CD1c-positive myeloid dendritic cell (primary cell): ENCODE measurements around the gene BTBD7.

Experiments
- DNase-seq: peaks from one replicate; pipeline ENCODE4 v3.0.0-alpha.2; 2016; ENCODE audit errors: extremely low spot score

The BTBD7 gene

GRCh38 chr14:93304771-93305170, 28.1 kb downstream of the BTBD7 start:
- DNase-seq, result no peak

DNA sequence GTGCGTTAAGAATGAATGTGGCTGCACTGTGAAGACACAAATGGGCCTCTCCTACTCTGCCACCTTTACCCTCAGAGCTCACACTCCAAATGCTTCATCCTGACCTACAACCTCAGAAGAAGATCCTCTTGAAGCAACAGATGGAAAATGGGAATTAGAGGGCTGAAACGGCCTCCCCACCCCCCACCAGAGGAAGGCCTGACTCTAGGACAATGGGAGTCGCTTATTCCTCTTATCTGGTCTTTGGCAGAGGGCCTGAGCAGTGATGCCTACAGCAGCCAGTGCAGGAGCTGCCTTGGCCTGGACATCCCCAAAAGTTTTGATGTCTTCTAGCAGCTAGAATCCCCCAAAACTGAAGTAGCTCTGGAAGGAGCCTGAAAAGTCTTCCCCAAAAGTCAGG, 29.2 kb downstream of the BTBD7 start:
- no peak for DNase-seq

- DNase-seq, result no peak
Observed at GRCh38 chr14:93302688-93303581, 29.9 kb downstream of the BTBD7 start.

GRCh38 chr14:93301821-93302447, 30.9 kb downstream of the BTBD7 start:
- no peak for DNase-seq

GRCh38 chr14:93299866-93300265, 33.0 kb downstream of the BTBD7 start:
- DNase-seq, result no peak

- DNase-seq, result no peak
Observed at GRCh38 chr14:93299416-93299815, 33.4 kb downstream of the BTBD7 start.

DNA sequence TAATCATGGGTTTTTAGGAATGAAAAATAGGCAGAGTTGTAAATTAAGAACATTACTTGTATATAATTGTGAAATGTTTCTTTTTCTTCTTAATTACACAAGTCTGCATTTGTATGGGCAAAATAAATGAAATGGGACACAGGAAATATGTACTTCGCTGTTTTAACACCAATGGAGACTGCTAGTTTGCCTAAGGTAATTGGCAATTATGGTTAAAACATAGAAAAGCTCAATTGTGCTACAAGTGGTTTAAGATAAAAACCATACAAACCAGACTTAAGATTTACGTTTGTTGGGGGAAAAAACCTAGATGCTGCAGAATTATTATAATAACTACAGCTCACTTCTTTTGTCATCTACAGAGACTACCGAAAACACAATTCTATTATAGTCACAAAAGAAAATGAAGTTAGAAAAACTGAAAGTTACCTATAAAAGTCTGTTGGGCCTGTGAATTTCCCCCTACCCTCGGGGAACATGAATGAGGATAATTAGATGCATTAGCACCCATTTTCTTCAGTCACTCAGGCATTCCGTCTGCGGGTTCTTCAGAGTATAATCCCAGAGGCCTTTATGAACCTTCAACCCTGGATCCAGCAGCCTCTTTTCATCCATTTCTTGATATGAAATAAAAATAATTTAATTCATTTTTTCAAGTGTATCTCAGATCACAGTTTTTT, 37.2 kb downstream of the BTBD7 start:
- DNase-seq, result no peak

DNA sequence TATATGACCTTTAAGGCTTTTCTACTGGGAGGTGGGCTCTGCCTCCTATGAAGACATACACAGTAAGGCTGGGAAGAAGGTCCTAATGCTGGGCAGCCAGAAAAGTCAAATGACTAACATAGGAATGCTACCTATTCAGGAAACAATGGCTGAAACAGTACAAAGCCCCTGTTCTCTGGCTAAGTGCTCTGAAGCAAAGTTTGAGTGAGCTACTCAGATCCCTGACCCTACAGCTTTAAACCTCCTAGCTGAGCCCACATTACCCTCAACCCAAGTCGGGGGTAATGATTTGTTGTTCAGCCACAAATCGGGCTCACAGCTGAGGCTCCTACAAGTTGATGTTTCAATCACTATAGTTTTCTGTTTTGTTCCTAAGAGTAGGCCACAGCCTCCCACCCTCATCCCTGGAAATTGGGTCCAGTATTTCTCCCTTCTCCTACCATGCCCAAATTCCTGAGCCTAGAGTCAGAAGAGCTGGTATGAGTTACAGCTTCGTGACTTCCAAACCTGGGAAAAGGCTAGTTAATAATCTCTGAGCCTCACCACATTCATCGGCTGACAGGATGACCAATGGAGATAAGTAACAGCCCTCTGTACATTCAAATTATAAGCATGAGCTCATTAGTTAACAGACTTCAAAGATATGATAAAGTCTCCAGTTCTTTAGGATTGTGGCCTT, 46.5 kb downstream of the BTBD7 start:
- no peak for DNase-seq

DNA sequence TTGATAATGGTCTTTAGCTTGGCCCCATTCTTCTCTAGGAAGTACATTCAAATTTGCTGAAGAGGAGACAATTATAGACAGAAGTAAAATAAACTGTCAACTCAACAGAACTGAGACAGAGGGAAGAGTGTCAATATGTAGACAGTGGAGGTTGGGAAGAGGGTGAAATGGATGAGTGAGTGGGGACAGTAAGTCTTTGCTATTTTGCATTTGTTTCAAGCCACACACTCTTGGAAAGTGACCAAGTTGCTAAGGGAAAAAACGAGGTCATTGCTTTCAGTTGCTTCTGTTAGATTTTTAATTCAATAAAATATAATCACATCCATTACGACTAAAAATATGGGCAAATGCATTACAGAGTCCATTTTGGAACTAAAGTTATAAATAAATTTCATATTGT, 47.8 kb downstream of the BTBD7 start:
- DNase-seq, result no peak

DNA sequence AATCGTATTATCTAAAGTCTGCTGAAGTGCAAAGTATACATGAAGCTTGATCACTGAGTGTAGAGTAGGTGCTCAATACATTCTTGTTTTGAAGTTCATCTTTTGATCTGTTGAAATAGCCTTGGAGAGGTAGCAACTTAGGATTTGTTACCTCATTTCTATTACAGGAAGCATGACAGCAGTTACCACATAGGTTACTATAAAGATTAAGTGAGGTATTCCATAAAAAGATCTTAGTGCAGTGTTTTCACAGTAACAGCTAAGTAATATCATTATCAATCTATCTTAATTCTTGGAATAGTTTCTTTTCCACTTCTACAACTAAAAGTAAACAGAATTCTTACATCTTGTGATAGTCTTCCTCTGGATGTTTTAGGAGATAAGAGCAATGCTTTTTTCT, 50.9 kb downstream of the BTBD7 start:
- DNase-seq, result no peak

DNA sequence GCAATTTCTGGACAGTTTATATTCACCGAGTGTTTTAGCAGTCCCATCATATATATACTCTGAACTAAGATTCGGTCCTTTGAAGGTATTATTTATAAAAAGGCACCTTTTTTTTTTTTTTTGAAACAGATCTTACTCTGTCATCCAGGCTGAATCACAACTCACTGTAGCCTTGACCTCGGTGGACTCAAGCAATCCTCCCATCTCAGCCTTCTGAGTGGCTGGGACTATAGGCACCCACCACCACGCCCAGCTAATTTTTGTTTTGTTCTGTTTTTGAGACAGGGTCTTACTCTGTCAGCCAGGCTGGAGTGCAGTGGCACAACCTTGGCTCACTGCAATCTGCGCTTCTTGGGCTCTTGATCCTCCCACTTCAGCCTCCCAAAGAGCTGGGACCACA, 52.1 kb downstream of the BTBD7 start:
- DNase-seq, result no peak

DNA sequence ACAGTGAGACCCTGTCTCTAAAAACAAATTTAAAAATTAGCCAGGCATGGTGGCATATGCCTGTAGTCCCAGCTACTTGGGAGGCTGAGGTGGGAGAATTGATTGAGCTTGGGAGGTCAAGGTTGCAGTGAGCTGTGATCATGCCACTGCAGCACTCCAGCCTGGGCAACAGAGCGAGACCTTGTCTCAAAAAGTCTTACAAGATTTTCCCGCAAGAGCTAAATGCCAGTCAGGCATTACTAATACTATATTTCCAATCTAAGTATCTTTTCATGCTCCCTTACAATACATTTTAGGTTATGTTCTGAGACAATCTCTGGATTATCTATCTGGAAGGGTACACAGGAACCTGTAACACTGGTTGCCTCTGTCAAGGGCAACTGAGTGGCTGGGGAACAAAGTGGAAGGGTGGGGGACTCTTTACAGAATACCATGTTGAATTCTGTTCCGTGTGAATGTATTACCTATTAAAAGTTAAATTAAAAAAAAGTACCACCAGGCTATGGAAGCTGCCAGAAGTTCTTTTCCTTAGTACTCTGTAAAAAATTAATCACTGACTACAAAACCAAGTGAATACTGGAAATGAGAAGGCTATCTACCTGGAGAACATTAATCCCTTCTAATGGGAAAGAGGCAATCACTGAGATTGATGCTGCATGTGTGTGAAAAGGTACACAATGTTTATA, 56.7 kb downstream of the BTBD7 start:
- no peak for DNase-seq

- no peak for DNase-seq
Observed at GRCh38 chr14:93274055-93274806, 58.6 kb downstream of the BTBD7 start.

DNA sequence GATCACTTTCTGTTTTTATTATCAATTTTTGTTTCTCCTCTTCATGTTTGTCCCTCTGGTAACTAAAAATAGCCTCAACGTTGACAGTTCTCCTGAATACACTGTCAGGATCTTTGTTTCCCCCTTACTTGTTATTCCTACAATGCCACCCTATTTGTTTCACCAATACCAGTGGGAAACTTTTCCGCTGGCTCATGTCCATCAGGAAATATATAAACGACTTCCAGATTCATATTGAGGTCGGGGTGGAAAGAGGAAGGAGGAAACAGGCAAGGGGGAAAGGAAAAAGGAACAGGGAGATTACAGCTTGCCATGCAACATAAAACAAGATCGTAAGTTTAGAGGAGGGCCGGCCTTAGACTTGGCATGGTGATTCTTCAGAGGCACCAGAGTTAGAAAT, 61.7 kb downstream of the BTBD7 start:
- no peak for DNase-seq

DNA sequence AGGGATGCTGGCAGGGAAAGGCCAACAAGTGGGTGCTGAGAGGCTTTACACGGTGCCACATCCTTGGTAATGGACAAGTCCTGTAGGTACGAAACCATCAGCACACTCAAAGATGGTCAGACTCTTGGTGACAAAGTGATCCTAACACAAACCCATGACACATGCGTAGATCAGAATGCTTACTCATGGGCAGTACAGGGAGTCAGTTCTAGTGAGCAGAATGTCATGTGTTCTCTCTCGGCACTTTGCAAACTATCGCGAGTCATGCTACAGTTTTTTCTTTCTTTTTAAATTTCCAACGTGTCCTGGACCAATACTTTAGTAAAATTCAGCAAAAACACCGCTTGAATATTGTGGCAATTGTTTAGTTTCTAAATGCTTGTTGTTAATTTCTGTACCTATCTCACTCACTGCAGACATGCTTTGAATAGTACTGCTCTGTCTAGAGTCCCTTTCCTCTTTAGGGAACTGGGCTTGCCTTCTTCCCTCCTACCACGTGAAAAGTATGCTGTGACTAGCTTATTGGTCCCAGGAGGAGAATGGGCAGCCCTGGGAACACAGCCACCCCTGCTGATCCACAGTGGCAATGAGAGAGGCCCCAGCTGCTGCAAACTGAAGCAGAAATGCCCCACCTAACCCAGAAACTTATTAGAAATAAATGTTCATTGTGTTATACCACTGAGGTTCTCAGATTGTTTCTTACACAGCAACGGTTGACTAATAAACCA, 63.3 kb downstream of the BTBD7 start:
- peak; percentile 34 for DNase-seq

DNA sequence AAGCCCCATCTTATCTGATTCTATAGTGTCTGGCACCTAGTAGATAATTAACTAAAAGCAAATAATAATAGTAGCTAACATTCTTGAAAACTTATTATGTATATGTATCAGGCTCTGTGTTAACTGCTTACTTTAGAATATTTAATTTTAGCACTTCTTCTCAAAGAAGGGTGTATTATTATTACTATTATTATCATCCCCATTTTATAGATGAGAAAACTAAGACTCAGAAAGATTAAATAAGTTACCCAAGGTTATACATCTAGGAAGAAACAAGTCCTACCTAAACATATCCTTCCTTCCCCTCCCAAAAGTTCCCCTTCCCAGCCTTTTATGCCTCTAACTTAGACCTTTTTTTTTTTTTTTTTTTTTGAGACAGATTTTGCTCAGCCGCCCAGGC, 64.4 kb downstream of the BTBD7 start:
- DNase-seq, result no peak

DNA sequence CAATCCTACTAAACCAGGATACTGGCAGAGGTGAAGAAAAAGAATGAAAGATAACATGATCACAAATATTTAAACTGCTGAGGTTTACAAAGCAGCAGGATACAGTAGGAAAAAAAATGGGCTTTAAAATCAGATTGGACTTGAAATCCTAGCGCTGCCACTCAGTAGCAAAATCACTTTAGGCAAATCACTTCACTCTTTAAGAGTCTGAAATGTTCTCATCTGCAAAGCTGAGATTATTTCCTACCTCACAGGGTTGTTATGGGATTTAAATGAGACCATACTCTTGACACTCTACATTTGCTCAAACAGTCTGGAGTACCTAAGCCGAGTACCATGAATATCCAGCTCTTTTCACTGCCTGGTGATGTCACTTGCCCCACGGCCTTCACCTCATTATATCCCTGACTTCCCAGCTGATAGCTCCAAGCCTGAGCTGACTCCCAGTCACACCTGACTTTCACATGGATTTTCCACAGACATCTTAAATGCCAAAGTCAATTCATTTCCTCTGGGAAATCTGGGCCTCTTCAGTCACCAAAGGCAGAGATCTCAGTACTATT, 65.6 kb downstream of the BTBD7 start:
- no peak for DNase-seq

DNA sequence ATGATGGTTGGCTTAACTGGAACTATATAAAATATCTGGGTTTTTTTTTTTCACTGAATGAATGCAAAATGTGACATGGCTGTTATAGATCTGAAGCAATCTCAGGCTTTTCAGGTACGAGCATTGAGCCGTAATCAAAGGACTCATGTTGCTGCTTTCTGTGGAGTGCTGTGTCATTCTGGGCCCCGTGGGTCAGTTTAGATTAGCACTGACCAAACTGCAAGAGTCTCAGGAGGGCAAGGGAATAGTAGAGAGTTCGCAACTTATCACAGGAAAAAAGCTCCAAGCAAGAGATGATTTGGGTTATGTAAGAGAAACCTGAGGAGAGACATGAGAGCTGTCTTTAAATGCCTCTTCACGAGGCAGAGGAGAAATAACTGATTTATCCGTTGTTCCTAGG, 66.7 kb downstream of the BTBD7 start:
- no peak for DNase-seq

DNA sequence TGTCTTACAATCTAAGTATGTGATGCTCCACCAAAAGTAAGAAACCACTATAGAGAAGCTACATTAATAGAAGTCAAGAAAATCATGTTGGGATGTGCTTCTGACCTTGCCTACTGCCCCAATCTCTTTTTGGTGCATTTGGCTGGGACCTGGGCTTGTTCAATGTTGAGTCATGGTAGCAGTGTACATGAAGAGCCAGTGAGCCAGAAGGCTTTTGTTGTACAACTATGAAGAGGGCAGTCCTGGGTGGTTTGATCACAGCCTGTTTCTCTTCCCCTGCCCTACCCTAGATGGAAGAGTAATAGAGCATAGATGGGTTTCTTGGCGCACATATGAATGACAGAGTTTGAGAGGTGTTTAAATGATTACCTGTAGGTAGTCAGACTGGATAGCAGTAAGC, 69.4 kb downstream of the BTBD7 start:
- no peak for DNase-seq

DNA sequence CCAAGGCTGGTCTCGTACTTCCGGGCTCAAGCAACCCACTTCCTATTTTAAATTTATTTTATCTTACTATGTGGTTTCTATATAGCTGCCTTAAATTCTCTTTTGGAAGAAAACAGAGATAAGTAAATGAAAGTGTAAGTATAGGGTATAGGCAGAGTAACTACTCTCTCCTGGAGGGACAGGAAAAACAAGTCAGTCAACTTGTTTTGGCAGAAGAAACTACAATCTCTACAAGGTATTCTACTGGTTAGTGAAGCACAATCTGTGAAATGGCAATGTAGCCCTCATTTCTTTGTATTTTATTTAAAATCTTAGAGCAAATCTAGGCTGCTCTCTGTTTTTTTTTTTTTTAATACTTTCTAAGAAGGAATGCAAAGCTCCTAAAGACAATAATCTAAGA, 70.4 kb downstream of the BTBD7 start:
- DNase-seq, result no peak
